ENCODE results near the gene C2orf42. TPM values are rescaled to one million over a fixed set of nuclear protein-coding genes. Genes with fewer than 3 reads are reported as not detected.
"Not testable (repeated sequence)": the region's sequence is repeated elsewhere in the genome, so short reads cannot be mapped to it uniquely, and the experiment has no call there.

C2orf42 gene
- polyA plus RNA-seq, 1 donor: 11.3 TPM

DNA sequence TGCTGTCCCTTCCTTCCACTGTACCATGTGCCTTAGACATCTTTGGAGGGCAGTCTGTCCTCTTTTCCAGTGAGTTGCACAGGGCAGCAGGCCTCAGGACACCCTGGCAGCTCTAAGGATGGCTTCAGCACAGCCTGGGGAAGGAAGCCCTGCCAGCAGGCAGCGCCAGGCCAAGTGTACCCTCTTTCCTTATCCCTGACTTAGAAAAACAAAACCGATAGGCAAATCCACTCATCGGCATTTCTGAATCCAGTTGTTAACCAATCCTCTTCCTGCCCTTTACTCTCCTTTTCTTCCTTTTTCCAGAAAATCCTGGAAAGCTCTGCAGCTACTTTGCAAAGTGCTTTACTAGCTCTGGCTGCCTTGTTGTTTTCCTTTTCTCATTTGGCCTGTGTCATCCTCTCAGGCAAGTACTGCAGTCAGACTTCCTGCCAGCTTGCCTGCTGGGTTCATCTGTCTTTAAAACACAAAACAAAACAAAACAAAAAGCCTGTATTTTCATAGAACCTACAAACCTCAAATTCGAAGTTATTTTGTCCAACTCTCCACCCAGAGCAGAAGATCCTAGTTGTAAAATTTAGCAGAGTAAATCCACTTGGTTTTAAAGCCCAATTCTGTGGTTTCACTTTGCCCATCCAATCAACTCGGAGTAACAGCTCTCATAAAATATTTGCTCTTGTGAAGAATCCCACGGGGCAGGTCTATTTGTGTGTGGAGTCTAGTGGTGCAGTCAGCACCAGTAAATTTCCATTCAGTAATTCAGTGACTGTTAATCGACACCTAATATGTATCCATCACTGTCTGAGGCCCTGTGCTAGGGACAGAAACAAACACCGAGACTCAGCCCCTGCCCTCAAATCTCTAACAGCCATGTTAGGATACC, 58.3 kb downstream of the C2orf42 start:
- DNase-seq: peak; percentile 28 to 58
- Histone ChIP-seq H3K27me3 (ENCODE audit: control insufficient read depth, insufficient read depth, low read length) (no peaks in the 10 kb centered on the region), H3K9me3 (ENCODE audit: control insufficient read depth, low read depth, low read length) (no peaks in the 10 kb centered on the region), H3K36me3 (ENCODE audit: control insufficient read depth, insufficient read depth, low read length) (no peaks in the 10 kb centered on the region), H3K27ac (ENCODE audit: low read length) (peak overlapping the region; percentile 68), H3K4me3 (ENCODE audit: low read length) (no peak overlapping the region), H3K4me1 (ENCODE audit: control insufficient read depth, insufficient read depth, low read length) (peaks cover 15% of the 10 kb centered on the region)
- 18% methylated on average over 3 of the region's 8 CpGs for WGBS (ENCODE audit: insufficient coverage, low lambda C conversion rate)

DNA sequence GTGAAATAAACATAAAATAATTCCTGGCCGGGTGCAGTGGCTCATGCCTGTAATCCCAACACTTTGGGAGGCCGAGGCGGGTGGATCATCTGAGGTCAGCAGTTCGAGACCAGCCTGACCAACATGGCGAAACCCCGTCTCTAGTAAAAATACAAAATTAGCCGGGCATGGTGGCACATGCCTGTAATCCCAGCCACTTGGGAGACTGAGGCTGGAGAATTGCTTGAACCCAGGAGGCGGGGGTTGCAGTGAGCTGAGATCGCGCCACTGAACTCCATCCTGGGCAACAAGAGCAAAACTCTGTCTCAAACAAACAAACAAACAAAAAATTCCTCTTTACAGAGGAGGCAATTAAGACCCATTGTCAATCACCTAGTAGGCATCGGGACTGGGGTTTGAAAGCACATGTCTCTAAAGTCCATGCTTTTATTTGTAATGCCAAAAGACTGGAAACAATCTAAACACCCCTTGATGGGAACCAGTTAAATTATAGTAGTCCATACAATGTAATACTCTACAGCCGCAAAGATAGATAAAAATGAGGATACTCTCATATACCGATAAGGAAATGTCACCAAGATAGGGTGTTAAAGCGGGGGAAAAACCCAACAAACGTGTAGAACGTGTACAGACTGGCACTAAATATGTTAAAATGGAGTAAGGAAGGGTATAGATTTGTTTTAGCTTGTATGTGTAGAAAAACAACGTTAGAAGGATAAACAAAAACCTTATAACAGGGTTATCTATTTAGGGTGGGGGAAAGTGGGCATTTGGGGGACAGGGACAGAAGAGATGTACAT, 59.3 kb downstream of the C2orf42 start:
- H3K27ac ChIP-seq (ENCODE audit: low read length): peak overlapping the region; percentile 68
- H3K27me3 ChIP-seq (ENCODE audit: control insufficient read depth, insufficient read depth, low read length); H3K4me3 ChIP-seq (ENCODE audit: low read length); DNase-seq; H3K9me3 ChIP-seq (ENCODE audit: control insufficient read depth, low read depth, low read length); H3K36me3 ChIP-seq (ENCODE audit: control insufficient read depth, insufficient read depth, low read length): not testable (repeated sequence)
- 86% methylated on average over 5 of the region's 17 CpGs for WGBS (ENCODE audit: insufficient coverage, low lambda C conversion rate)
- peaks cover 15% of the 10 kb centered on the region for H3K4me1 ChIP-seq (ENCODE audit: control insufficient read depth, insufficient read depth, low read length)

DNA sequence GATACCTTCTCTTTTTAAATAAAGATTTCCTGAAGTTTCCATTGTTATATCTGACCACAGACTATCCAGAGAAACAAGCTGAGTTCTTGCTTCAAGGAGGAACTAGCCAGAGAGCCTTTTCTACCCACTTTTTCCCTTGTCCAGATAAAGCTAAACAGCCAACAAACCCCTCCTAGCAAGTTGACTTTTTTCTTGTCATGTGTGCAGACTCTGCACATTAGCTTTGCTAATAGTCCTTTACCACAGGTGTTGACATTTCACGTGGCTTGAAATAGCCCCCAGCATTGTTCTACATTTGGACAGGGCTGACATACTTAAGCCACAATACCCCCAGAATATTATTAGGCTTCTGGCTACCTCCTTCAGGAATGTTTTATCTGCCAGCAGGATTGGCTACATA, 62.8 kb downstream of the C2orf42 start:
- Histone ChIP-seq H3K36me3 (ENCODE audit: control insufficient read depth, insufficient read depth, low read length) (no peaks in the 10 kb centered on the region), H3K4me1 (ENCODE audit: control insufficient read depth, insufficient read depth, low read length) (peaks cover 19% of the 10 kb centered on the region), H3K4me3 (ENCODE audit: low read length) (no peak overlapping the region), H3K27me3 (ENCODE audit: control insufficient read depth, insufficient read depth, low read length) (no peaks in the 10 kb centered on the region), H3K27ac (ENCODE audit: low read length) (no peak overlapping the region), H3K9me3 (ENCODE audit: control insufficient read depth, low read depth, low read length) (peaks cover 3% of the 10 kb centered on the region)
- no CpG with 5 or more reads among the region's 1 CpG for WGBS (ENCODE audit: insufficient coverage, low lambda C conversion rate)
- no peak for DNase-seq

DNA sequence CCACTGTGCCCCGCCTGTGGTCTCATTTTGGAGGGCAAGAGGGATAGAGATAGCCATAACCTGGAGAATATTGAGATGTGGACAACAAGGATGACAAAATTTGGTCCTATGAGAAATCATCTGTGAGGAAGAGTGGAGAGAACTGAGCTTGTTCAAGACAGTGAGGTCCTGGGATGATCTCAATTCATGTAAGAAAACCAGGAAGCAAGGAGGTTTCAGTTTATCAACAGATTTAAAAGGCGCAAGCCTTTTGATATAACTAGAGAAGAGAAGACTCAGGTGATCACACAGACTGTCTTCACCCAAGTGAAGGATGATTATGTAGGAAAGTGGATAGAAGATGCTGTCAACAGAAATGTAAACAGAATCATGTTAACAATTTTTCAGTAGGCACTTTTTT, 64.4 kb downstream of the C2orf42 start:
- no peaks in the 10 kb centered on the region for H3K27me3 ChIP-seq (ENCODE audit: control insufficient read depth, insufficient read depth, low read length)
- WGBS (ENCODE audit: insufficient coverage, low lambda C conversion rate): no CpG with 5 or more reads among the region's 2 CpGs

DNA sequence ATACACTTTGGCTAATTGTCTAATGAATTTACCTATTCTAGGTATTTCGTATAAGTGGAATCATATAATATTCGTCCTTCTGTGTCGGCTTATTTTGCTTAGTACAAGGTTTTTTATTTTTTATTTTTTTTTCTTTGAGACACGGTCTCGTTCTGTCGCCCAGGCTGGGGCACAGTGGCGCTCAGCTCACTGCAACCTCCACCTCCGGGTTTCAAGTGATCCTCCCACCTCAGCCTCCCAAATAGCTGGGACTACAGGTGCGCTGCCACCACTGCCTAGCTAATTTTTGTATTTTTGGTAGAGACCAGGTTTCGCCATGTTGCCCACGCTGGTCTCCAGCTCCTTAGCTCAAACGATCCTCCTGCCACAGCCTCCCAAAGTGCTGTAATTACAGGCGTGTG, 65.3 kb downstream of the C2orf42 start:
- WGBS (ENCODE audit: insufficient coverage, low lambda C conversion rate): 43% methylated on average over 4 of the region's 13 CpGs
- Histone ChIP-seq H3K9me3 (ENCODE audit: control insufficient read depth, low read depth, low read length) (peaks cover 3% of the 10 kb centered on the region), H3K27ac (ENCODE audit: low read length) (peak overlapping the region; percentile 98), H3K27me3 (ENCODE audit: control insufficient read depth, insufficient read depth, low read length) (no peaks in the 10 kb centered on the region), H3K4me3 (ENCODE audit: low read length) (peak overlapping the region; percentile 88), H3K36me3 (ENCODE audit: control insufficient read depth, insufficient read depth, low read length) (no peaks in the 10 kb centered on the region), H3K4me1 (ENCODE audit: control insufficient read depth, insufficient read depth, low read length) (peaks cover 6% of the 10 kb centered on the region)
- no peak for DNase-seq

More for the DNA sequence above, 64.4 kb downstream of the C2orf42 start:
- Histone ChIP-seq H3K4me3 (ENCODE audit: low read length) (no peak overlapping the region), H3K27ac (ENCODE audit: low read length) (no peak overlapping the region), H3K36me3 (ENCODE audit: control insufficient read depth, insufficient read depth, low read length) (no peaks in the 10 kb centered on the region), H3K4me1 (ENCODE audit: control insufficient read depth, insufficient read depth, low read length) (peaks cover 6% of the 10 kb centered on the region), H3K9me3 (ENCODE audit: control insufficient read depth, low read depth, low read length) (peaks cover 3% of the 10 kb centered on the region)
- no peak for DNase-seq

DNA sequence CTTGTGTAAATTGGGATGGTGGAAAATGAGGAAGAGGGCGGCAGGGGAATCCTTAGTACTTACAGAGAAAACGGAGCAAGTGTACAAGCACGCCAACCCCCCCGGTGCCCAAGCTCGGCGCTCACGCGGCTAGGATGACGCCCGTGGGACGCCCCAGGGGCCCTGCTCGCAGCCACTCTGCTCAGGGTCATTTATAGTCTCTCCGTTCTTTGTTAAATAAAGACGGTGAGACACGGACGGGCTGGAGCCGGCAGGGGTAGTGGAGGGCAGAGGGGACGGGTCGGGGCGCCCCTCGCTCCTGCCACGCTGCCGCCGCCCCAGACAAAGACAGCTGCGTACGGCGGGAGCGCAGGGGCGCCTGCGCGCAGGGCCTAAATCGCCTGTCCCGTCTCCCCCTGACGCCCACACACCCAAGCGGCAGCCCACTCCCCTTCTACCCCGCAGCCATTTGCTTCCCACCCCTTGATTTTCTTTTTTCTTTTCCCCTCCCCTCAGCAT, 65.8 kb downstream of the C2orf42 start:
- H3K27me3 ChIP-seq (ENCODE audit: control insufficient read depth, insufficient read depth, low read length): no peaks in the 10 kb centered on the region

DNA sequence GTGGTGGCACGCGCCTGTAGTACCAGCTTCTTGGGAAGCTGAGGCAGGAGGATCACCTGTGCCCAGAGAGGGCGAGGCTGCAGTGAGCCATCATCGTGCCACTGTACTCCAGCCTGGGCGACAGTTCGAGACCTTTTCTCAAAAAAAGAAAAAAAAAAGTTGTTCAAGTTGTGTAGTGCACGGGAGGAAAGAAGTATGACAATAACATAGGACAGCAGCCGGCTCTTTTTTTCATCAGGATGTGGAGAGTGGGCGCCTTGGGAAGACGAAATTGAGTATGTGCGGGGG, 67.0 kb downstream of the C2orf42 start:
- Histone ChIP-seq H3K4me1 (ENCODE audit: control insufficient read depth, insufficient read depth, low read length) (peaks cover 11% of the 10 kb centered on the region), H3K27ac (ENCODE audit: low read length) (peak overlapping the region; percentile 98), H3K9me3 (ENCODE audit: control insufficient read depth, low read depth, low read length) (peaks cover 3% of the 10 kb centered on the region), H3K36me3 (ENCODE audit: control insufficient read depth, insufficient read depth, low read length) (no peaks in the 10 kb centered on the region), H3K27me3 (ENCODE audit: control insufficient read depth, insufficient read depth, low read length) (no peaks in the 10 kb centered on the region), H3K4me3 (ENCODE audit: low read length) (peak overlapping the region; percentile 88)
- no peak for DNase-seq
- 0% methylated on average over 2 of the region's 11 CpGs for WGBS (ENCODE audit: insufficient coverage, low lambda C conversion rate)

More for the DNA sequence above, 65.8 kb downstream of the C2orf42 start:
- no peaks in the 10 kb centered on the region for H3K36me3 ChIP-seq (ENCODE audit: control insufficient read depth, insufficient read depth, low read length)
- H3K27ac ChIP-seq (ENCODE audit: low read length): peak overlapping the region; percentile 98
- H3K9me3 ChIP-seq (ENCODE audit: control insufficient read depth, low read depth, low read length): peaks cover 3% of the 10 kb centered on the region
- peaks cover 6% of the 10 kb centered on the region for H3K4me1 ChIP-seq (ENCODE audit: control insufficient read depth, insufficient read depth, low read length)
- WGBS (ENCODE audit: insufficient coverage, low lambda C conversion rate): 0% methylated on average over 5 of the region's 36 CpGs
- peak overlapping the region; percentile 88 for H3K4me3 ChIP-seq (ENCODE audit: low read length)
- DNase-seq: peak in 1 of 2 donors; percentile 85

DNA sequence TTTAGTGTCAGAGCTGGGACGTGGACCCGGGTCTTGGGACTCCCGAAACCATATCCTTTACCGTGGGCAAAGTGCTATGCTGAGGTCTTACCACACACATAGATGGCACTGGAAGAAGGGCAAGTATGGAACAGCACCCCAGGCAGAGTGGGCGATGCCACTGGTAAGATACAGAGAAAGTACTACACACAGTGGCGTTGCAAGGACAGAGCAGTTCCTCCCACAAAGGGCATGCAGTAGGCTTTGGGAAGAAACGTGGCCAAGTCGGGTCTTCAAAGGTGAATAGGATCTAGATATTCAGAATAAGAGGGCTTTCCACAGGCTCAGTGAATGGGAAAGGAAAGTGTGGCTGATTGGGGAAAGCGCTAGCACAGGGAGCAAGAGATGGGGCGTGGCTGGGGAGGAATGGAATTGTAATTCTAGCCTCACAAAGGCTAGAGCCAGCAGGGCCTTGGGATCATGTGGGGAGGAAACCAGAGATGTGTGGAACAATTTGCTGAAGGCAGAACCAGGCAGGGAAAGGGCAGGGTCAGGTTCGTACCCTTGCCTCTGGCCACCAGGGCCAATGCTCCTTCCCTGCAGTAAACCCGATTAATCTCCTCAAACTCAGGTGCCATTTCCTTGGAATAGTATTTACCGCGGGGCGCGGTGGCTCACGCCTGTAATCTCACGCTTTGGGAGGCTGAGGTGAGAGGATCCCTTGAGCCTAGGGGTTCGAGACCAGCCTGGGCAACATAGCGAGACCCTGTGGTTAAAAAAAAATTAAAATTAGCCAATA, 67.6 kb downstream of the C2orf42 start:
- H3K36me3 ChIP-seq (ENCODE audit: control insufficient read depth, insufficient read depth, low read length): no peaks in the 10 kb centered on the region
- 28% methylated on average over 3 of the region's 20 CpGs for WGBS (ENCODE audit: insufficient coverage, low lambda C conversion rate)
- H3K4me1 ChIP-seq (ENCODE audit: control insufficient read depth, insufficient read depth, low read length): peaks cover 13% of the 10 kb centered on the region
- H3K27ac ChIP-seq (ENCODE audit: low read length): peak overlapping the region; percentile 98
- peaks cover 3% of the 10 kb centered on the region for H3K9me3 ChIP-seq (ENCODE audit: control insufficient read depth, low read depth, low read length)
- peak overlapping the region; percentile 88 for H3K4me3 ChIP-seq (ENCODE audit: low read length)
- no peaks in the 10 kb centered on the region for H3K27me3 ChIP-seq (ENCODE audit: control insufficient read depth, insufficient read depth, low read length)
- DNase-seq: peak in 1 of 2 donors; percentile 68

DNA sequence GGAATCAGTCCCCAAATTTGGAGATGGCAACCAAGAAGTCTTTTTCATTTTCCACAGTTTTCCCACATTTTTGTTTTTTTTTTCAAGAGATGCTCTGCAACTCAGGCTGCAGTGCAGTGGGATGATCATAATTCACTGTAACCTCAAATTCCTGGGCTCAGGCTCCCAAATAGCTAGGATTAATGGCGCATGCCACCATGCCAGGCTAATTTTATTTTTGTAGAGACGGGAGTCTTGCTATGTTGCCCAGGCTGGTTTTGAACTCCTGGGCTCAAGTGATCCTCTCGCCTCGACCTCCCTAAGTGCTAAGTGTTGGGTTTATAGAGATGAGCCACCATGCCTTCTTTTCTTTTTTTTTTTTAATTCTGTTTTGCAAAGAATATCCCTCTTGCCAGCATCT, 68.3 kb downstream of the C2orf42 start:
- H3K9me3 ChIP-seq (ENCODE audit: control insufficient read depth, low read depth, low read length): peaks cover 3% of the 10 kb centered on the region
- peaks cover 13% of the 10 kb centered on the region for H3K4me1 ChIP-seq (ENCODE audit: control insufficient read depth, insufficient read depth, low read length)
- no peak overlapping the region for H3K4me3 ChIP-seq (ENCODE audit: low read length)
- no peak overlapping the region for H3K27ac ChIP-seq (ENCODE audit: low read length)
- no peaks in the 10 kb centered on the region for H3K36me3 ChIP-seq (ENCODE audit: control insufficient read depth, insufficient read depth, low read length)
- DNase-seq: no peak
- no peaks in the 10 kb centered on the region for H3K27me3 ChIP-seq (ENCODE audit: control insufficient read depth, insufficient read depth, low read length)
- no CpG with 5 or more reads among the region's 4 CpGs for WGBS (ENCODE audit: insufficient coverage, low lambda C conversion rate)

Measured in large intestine (tissue), 3 donors.